Astrocyte of the cerebellum (primary cell): Measurements from ENCODE around the gene NAA10.

Experiments
- DNase-seq: peaks from one replicate; pipeline ENCODE4 v3.0.0-alpha.2; 2011; ENCODE audit warnings: low read depth
- H3K4me3 ChIP-seq: 2 replicates; pipeline ENCODE4 v1.5.1; 2011; ENCODE audit warnings: mild to moderate bottlenecking, low read depth, low read length, moderate library complexity
- CTCF ChIP-seq: IDR thresholded peaks from 2 replicates; pipeline ENCODE4 v1.5.1; 2012; ENCODE audit warnings: low read length, low read depth, moderate library complexity, mild to moderate bottlenecking; ENCODE audit errors: missing control alignments
- in situ Hi-C: cut with HindIII; loops from 2 replicates; pipeline ENCODE4 v1.10.0; 2017; ENCODE audit warnings: low sequenced_read_pairs

Gene NAA10

GRCh38 chrX:153881281-153881680 lies 53.6 kb downstream of the NAA10 start:
- no peak for DNase-seq
- no peak for TF ChIP-seq CTCF
- H3K4me3 ChIP-seq = no peak overlapping the region
- in situ Hi-C loops = no loop called here

- DNase-seq = no peak
- in situ Hi-C loops = no loop called here
- no peak overlapping the region for H3K4me3 ChIP-seq
- no peak for TF ChIP-seq CTCF
Observed at GRCh38 chrX:153880440-153880815, 54.4 kb downstream of the NAA10 start.

GRCh38 chrX:153879741-153880439 lies 54.9 kb downstream of the NAA10 start:
- no peak for TF ChIP-seq CTCF
- H3K4me3 ChIP-seq = no peak overlapping the region
- in situ Hi-C loops = no loop called here
- no peak for DNase-seq
